Loucy (cell line): Measurements from ENCODE around the gene GATB.

ENCODE experiments used
- H2AFZ ChIP-seq: fragments of 200-600 bp; sonication (generic); 2 replicates; pipeline ENCODE4 v1.6.0; 2016; ENCODE audit warnings: antibody characterized with exemption, mild to moderate bottlenecking, low read length, moderate library complexity
- H3F3A ChIP-seq: fragments of 200-600 bp; 2 replicates; pipeline ENCODE4 v1.6.0; 2016; ENCODE audit warnings: antibody characterized with exemption, low read depth, mild to moderate bottlenecking
- H3K27me3 ChIP-seq: fragments of 200-600 bp; sonication (generic); 2 replicates; pipeline ENCODE4 v1.6.1; 2014; ENCODE audit warnings: low read length, mild to moderate bottlenecking; ENCODE audit not compliant: insufficient read depth, poor library complexity, severe bottlenecking
- H3K36me3 ChIP-seq: fragments of 200-600 bp; sonication (generic); 2 replicates; pipeline ENCODE4 v1.6.1; 2016; ENCODE audit warnings: low read length; ENCODE audit not compliant: insufficient read depth
- H3K4me1 ChIP-seq: fragments of 200-600 bp; sonication (generic); 2 replicates; pipeline ENCODE4 v1.5.1; 2014; ENCODE audit warnings: low read length, mild to moderate bottlenecking; ENCODE audit not compliant: insufficient read depth, poor library complexity, severe bottlenecking
- H3K4me2 ChIP-seq: fragments of 200-600 bp; sonication (generic); 2 replicates; pipeline ENCODE4 v1.6.0; 2014; ENCODE audit warnings: antibody characterized with exemption, low read length, low read depth, mild to moderate bottlenecking; ENCODE audit not compliant: poor library complexity, severe bottlenecking
- H3K4me3 ChIP-seq: fragments of 200-600 bp; sonication (generic); 2 replicates; pipeline ENCODE4 v1.5.1; 2014; ENCODE audit warnings: low read length, mild to moderate bottlenecking, mixed read lengths; ENCODE audit not compliant: poor library complexity, severe bottlenecking
- H3K79me2 ChIP-seq: fragments of 200-600 bp; sonication (generic); 2 replicates; pipeline ENCODE4 v1.6.1; 2014; ENCODE audit warnings: low read length; ENCODE audit not compliant: insufficient read depth
- H3K9ac ChIP-seq: fragments of 200-600 bp; sonication (generic); 2 replicates; pipeline ENCODE4 v1.6.0; 2014; ENCODE audit warnings: mild to moderate bottlenecking, low read depth, low read length, moderate library complexity; ENCODE audit not compliant: poor library complexity, severe bottlenecking
- H3K9me2 ChIP-seq: fragments of 200-600 bp; sonication (generic); replicated peaks from 2 replicates; pipeline ENCODE4 v1.6.1; 2016; ENCODE audit warnings: low read depth, low read length, mixed read lengths
- H3K9me3 ChIP-seq: fragments of 200-600 bp; sonication (generic); 2 replicates; pipeline ENCODE4 v1.6.1; 2014; ENCODE audit warnings: mild to moderate bottlenecking, antibody characterized with exemption, low read length, low read depth; ENCODE audit not compliant: insufficient read depth
- H4K20me1 ChIP-seq: fragments of 200-600 bp; sonication (generic); 2 replicates; pipeline ENCODE4 v1.6.0; 2014; ENCODE audit warnings: antibody characterized with exemption, low read length, mild to moderate bottlenecking; ENCODE audit not compliant: insufficient read depth, poor library complexity, severe bottlenecking
- CTCF ChIP-seq: fragments of 200-600 bp; sonication (generic); conservative IDR thresholded peaks from 2 replicates; pipeline ENCODE4 v1.5.1; 2014; ENCODE audit warnings: mild to moderate bottlenecking, antibody characterized with exemption, low read length
- EZH2phosphoT487 ChIP-seq: fragments of 200-600 bp; IDR thresholded peaks from 2 replicates; pipeline ENCODE4 v1.6.1; 2018; ENCODE audit warnings: antibody characterized with exemption, mild to moderate bottlenecking, moderate library complexity, borderline replicate concordance

GATB gene

GRCh38 chr4:151788021-151788420 is 27.2 kb upstream of the GATB start:
- no peak for TF ChIP-seq EZH2phosphoT487
- Histone ChIP-seq H3K27me3 (no peaks in the 10 kb centered on the region), H2AFZ (no peak overlapping the region), H3K9me2 (no peaks in the 10 kb centered on the region), H3K79me2 (no peaks in the 10 kb centered on the region), H3K9ac (no peak overlapping the region), H3K4me3 (no peak overlapping the region), H3K9me3 (no peaks in the 10 kb centered on the region), H3F3A (no peaks in the 10 kb centered on the region), H3K4me2 (no peak overlapping the region), H4K20me1 (no peaks in the 10 kb centered on the region), H3K36me3 (no peaks in the 10 kb centered on the region), H3K4me1 (peaks cover 2% of the 10 kb centered on the region)

- no peaks in the 10 kb centered on the region for H3K9me3 ChIP-seq
- no peaks in the 10 kb centered on the region for H3K79me2 ChIP-seq
- no peak overlapping the region for H3K4me2 ChIP-seq
- no peaks in the 10 kb centered on the region for H3K9me2 ChIP-seq
- no peaks in the 10 kb centered on the region for H3F3A ChIP-seq
- no peak overlapping the region for H3K4me3 ChIP-seq
- H3K36me3 ChIP-seq: no peaks in the 10 kb centered on the region
- no peaks in the 10 kb centered on the region for H4K20me1 ChIP-seq
- H2AFZ ChIP-seq: no peak overlapping the region
- H3K27me3 ChIP-seq: no peaks in the 10 kb centered on the region
- TF ChIP-seq CTCF (no peak), EZH2phosphoT487 (no peak)
- H3K9ac ChIP-seq: no peak overlapping the region
- peaks cover 17% of the 10 kb centered on the region for H3K4me1 ChIP-seq
Measured at GRCh38 chr4:151786158-151786495, 25.3 kb upstream of the GATB start.

GRCh38 chr4:151785484-151786157 is 24.8 kb upstream of the GATB start:
- Histone ChIP-seq H3K4me3 (no peak overlapping the region), H2AFZ (no peak overlapping the region), H3K36me3 (no peaks in the 10 kb centered on the region), H4K20me1 (no peaks in the 10 kb centered on the region), H3K9ac (no peak overlapping the region), H3K79me2 (no peaks in the 10 kb centered on the region), H3K9me3 (no peaks in the 10 kb centered on the region), H3K4me2 (no peak overlapping the region), H3K4me1 (peaks cover 19% of the 10 kb centered on the region), H3K27me3 (no peaks in the 10 kb centered on the region), H3K9me2 (no peaks in the 10 kb centered on the region), H3F3A (no peaks in the 10 kb centered on the region)
- TF ChIP-seq EZH2phosphoT487 (no peak), CTCF (no peak)

GRCh38 chr4:151784706-151785105 is 23.9 kb upstream of the GATB start:
- peaks cover 27% of the 10 kb centered on the region for H3K4me1 ChIP-seq
- no peaks in the 10 kb centered on the region for H3K79me2 ChIP-seq
- no peak for TF ChIP-seq CTCF
- TF ChIP-seq EZH2phosphoT487: no peak
- no peaks in the 10 kb centered on the region for H3K9me2 ChIP-seq
- no peak overlapping the region for H3K4me2 ChIP-seq
- no peaks in the 10 kb centered on the region for H3F3A ChIP-seq
- no peaks in the 10 kb centered on the region for H4K20me1 ChIP-seq
- no peak overlapping the region for H2AFZ ChIP-seq
- H3K9me3 ChIP-seq: no peaks in the 10 kb centered on the region
- no peaks in the 10 kb centered on the region for H3K27me3 ChIP-seq
- H3K36me3 ChIP-seq: no peaks in the 10 kb centered on the region
- H3K9ac ChIP-seq: no peak overlapping the region
- H3K4me3 ChIP-seq: no peak overlapping the region
